Activated effector memory CD4-positive, alpha-beta T cell treated with anti-CD3 and anti-CD28 coated beads, Interleukin-2, amount 50 U/mL, for 16 hours (primary cell): ENCODE measurements around the gene RASGRF1.
"Not testable (repeated sequence)": the region's sequence is repeated elsewhere in the genome, so short reads cannot be mapped to it uniquely, and the experiment has no call there.

Experiments used
- DNase-seq: peaks from one replicate; pipeline ENCODE4 v3.0.0-alpha.2; 2020

Gene RASGRF1

GRCh38 chr15:79035814-79036213, 54.8 kb downstream of the RASGRF1 start:
- DNase-seq: no peak

- DNase-seq: no peak
Observed at GRCh38 chr15:79035111-79035601, 55.4 kb downstream of the RASGRF1 start.

DNA sequence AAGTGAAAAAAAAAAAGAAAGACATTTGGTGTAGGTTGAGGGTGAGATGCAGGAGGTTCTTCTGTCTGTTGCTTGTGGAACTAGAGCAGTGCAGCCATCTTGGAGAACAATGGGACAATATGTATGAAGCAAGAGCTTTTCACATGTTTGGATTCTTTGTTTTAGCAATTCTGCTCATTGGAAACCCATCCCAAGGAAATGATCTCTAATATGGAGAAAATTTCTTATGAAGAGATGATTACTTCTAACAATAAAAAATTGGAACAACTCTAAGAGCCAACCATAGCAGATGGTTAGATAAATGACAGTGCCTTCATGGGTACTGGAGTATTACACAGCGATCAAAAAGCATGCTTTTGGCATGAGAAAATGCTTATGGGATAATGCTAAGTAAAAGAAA, 56.3 kb downstream of the RASGRF1 start:
- no peak for DNase-seq

DNA sequence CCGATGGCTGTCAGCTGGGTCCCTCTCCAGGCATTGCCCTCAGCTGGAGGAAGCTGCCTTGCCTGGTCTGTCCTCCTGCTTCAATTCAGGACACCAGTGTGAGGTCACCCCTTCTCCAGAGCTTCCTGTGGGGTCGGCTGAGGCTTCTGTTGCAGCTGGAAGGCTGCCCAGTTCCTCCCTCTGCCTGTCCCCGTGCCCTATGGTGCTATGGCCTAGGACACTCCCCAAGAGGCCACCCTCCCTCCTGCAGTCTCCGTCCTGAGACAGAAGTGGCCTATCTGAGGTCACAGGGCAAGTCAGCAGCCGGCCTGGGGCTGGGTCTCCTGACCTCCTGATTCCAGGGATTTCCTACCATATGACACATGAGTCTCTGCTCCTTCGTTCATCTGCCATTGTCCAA, 57.9 kb downstream of the RASGRF1 start:
- DNase-seq: no peak

GRCh38 chr15:79031821-79032220, 58.8 kb downstream of the RASGRF1 start:
- no peak for DNase-seq

DNA sequence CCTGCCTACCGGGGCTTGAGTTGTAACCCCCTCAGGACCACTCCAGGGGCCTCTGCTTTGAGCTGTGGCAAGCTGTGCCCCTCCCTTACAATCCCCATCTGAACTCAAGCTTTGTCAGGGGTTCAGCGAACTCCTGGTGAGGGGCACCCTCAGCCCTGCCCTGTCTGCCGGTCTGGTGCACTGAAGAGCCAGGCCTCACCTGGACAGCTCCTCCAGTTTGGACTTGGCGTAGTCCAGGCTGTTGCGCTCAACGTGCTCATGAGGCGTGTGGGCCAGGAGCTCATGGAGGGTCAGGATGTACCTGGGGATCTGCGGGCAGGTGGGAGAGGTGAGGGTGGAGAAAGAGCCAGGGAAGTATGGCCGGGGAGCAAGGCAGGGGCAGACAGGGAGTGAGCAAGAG, 59.4 kb downstream of the RASGRF1 start:
- DNase-seq: no peak

DNA sequence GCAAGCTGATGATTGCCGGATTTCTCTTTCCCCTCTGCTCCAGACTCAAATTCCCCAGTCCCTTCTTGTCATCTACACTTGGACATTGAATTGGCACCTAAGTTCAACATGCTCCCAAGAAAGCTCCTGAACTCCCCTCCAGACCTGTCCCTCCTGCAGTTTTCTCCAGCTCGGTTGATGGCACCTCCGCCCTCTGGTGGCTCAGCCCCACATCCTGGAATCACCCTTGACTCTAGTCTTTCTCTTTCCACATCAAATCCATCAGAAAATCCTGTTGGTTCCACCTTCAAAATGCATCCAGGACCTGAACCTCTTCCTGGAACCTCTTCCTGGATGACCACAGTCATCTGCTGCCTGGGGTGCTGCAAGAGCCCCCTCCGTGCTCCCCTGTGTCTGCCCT, 60.1 kb downstream of the RASGRF1 start:
- DNase-seq: no peak

DNA sequence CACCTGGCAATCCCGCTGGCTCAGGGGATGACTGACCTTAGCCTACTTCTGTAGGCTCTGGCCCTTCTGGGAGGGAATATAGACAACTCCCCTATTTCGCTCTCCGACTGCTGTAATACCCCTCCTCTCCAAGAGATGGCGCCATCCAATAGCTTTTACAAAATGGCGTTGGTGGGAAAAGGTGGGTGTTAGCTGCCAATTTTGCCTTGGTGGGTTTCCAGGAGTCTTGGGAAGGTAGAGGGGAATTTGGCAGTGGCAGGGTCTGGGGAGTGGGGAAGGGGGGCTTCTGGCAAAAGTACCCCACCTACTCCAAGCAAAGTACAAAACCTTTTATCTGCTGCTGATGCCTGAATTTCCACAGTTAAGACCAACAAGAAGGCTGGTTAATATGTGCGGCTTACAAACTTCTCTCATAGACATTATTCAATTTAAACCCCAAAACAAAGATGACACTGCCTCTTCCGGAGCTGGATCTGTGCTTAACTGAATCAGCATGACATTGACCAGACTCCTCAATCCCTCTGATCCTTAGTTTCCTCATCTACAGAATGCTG, 62.1 kb downstream of the RASGRF1 start:
- no peak for DNase-seq

DNA sequence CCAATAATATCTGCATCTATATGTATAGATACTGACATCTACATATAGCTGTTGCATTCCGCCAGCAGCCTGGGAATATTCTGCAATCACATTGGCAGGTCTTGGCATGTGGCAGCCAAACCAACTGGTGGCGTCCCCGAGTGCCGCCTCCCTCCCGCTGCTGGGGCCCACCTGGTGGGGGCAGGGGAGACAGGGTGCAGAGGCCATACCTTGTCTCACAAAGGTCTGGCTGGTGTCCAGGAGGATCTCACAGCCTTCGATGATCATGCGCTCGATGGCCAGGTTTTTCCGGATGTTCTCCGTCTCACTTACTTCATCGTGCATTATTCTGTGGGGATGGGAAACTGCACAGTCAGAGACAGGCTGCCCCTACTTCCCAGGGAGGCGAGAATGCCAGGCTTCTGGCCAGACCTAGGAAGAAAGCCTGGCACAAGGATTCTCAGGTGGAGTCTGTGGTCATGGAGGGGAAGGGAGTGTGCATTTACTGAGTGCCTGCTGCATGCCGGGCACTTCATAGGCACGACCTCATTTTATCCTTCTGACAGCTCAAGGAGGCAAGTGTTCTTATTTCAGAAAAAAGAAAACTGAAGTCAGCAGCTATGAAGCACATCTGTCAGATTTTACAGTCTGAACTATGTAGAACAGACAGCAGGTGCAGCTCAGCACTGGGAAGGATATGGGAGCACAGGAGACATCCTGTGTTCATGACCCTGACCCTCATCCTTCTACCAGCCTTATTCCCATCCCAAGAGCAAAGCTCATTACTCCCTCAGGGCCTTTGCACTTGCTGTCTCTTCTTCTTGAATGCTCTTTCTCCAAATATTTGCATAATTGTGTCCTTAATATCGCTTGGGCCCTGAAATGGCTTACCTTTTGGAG, 62.8 kb downstream of the RASGRF1 start:
- DNase-seq: no peak

DNA sequence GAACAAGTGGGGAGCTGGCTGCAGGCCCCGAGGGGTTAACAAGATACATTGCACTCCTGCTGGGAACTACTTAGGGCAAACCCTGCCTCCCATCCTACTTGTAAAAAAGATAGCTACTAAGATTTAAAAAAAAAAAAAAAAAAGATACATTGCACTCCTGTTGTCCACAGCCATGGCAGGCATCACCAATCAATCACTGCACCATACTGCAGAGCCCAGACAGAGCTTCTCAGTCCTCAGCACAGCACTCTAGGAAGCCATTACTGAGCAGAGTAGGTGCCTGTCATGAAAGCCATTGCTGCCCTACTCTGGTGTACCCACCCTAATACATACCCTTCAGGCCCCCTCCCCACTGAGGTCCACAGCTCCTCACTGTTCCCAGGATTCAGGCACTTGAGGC, 64.8 kb downstream of the RASGRF1 start:
- no peak for DNase-seq

DNA sequence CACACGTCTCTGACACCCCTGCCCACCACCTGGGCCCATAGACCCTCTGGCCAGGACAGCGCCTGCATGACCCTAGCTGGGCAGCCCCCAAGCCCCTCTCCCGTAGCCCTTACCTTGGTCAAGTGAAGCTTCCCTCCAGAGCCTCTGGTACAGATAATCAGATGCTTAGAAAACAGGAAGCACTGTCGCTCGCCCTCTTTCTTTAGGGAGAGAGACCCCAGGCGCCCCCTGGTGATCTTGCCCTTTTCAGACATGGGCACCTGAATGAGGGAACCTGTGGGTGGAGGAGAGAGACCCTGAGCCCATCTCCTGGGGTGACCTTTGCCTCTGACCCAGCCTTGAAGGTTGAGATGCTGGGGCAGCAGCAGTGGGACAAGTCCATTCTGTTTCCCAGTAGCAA, 65.4 kb downstream of the RASGRF1 start:
- no peak for DNase-seq

DNA sequence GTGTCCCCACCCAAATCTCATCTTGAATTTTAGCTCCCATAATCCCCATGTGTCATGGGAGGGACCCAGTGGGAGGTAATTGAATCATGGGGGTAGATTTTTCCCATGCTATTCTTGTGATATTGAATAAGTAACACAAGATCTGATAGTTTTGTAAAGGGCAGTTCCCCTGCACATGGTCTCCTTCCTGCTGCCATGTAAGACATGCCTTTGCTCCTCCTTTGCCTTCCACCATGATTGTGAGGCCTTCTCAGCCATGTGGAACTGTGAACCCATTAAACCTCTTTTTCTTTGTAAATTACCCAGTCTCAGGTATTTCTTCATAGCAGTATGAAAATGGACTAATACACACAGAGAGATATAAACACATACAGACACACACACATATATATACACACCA, 66.1 kb downstream of the RASGRF1 start:
- not testable (repeated sequence) for DNase-seq

DNA sequence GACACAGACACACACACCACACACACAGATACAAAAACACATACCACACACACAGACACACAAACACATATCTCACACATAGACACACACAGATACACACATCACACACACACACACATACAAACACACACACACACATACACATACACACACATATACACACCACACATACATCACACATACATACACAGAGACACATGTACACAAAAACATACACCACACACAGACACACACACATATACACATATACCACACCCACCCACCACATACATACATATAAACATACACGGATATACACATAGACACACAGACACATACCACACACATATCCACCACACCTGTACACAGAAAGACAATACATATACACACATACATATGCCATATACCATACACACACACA, 66.7 kb downstream of the RASGRF1 start:
- DNase-seq: no peak

DNA sequence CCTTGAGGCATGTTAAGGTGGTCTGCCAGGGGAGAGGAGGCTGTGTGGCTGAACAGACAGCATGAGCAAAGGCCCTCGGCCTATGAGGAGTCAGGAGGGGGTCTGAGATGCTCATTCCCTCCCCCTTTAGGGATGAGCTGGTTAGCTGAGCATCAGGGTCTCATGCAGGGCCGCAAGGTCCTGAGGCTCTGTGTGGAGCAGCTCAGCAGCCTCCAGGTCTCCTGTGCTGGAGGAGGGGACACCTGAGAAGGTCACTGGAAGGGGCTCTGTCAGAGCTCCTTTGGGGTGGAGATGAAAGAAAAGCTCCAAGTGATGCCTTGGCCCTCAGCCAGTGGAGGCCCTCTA, 67.1 kb downstream of the RASGRF1 start:
- DNase-seq: no peak

DNA sequence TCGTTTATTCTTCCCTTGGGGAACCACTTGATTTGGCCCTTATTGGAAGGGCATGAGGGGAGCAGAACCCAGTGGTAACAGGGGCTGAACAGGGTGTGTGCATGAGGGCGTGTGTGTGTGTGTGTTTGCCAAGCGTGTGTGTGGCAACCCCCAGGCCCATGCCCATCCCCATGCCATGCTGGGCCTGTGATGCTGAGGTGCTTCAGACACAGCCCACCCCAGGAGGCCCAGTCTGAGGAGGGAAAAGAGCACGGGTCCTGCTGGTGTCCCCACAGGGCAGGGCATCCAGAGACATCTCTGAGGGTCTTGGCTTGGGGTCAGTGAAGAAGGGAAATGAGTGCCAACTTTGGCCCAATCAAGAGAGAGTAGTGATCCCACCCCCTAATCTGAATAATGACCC, 71.6 kb downstream of the RASGRF1 start:
- no peak for DNase-seq

- DNase-seq: no peak
Observed at GRCh38 chr15:79017953-79018352, 72.6 kb downstream of the RASGRF1 start.

GRCh38 chr15:79016527-79017170, 73.9 kb downstream of the RASGRF1 start:
- no peak for DNase-seq

GRCh38 chr15:79015416-79015815, 75.2 kb downstream of the RASGRF1 start:
- DNase-seq: no peak

DNA sequence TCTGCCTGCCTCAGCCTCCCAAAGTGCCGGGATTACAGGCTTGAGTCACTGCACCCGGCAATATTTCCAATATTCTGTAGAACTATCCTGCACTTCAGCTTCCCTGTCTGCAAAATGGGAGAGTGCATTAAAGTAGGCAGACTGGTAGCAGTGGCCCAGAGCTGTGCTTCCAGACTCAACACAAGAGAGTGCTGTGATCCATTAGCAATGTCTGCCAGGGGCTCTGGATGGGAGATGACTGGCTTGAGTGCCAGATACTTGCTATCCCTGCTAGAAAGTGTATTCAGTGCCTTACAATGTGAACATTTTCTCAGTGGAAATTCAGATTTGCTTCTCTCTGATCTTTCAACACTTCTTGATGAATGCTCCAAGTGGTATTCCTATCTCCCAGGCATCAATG, 80.3 kb downstream of the RASGRF1 start:
- DNase-seq: no peak

DNA sequence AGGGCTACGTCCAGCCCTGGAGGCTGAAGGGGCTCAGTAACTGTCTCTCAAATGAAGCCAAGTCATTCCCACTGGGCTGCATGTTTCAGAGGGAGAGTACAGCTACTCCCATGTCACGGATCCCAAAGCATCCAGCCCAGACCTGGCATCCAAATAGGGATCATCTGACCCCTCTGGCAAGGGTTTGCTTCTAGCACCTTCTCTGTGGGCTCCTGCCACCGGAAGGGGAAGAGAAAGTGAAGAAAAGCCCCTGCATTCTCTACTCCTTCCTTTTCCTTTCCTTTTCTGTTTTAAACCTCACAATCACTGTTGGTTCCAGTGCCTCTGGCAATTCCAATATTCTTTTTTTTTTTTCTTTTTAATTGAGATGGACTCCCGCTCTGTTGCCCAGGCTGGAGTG, 81.2 kb downstream of the RASGRF1 start:
- DNase-seq: no peak

- DNase-seq: no peak
Observed at GRCh38 chr15:79008659-79009058, 81.9 kb downstream of the RASGRF1 start.

- DNase-seq: no peak
Observed at GRCh38 chr15:79007066-79007465, 83.5 kb downstream of the RASGRF1 start.

GRCh38 chr15:79006071-79006470, 84.5 kb downstream of the RASGRF1 start:
- no peak for DNase-seq

DNA sequence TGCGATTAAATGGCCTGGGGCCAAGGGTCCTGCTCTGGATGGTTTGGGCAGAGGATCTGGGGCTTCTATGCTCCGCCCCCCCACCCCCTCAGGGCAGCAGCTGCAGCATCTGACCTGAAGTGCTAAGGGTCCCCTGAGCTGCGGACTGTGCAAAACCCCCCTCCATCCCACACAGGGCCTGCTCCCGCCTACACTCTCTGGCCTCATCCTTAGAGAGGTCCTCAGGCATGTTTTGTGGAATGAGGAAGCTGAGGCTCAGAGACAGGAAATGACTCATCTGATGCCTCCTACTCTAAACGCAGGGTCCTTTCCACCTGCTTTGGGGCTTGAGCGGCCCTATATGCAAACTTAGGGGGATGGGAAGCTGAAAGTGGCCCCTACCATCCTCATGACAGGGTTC, 86.2 kb downstream of the RASGRF1 start:
- DNase-seq: no peak
